GM18502 (cell line): Measurements from ENCODE around the gene LUC7L.
"Not testable (repeated sequence)": the region's sequence is repeated elsewhere in the genome, so short reads cannot be mapped to it uniquely, and the experiment has no call there.

Source experiments
- ATAC-seq: cut with Tn5 transposase; IDR thresholded peaks from one replicate; pipeline ENCODE4 v1.9.1; 2021; ENCODE audit warnings: mild to moderate bottlenecking; ENCODE audit not compliant: unreplicated experiment, poor library complexity

The LUC7L gene

GRCh38 chr16:169014-169413 lies 60.2 kb downstream of the LUC7L start:
- no peak for ATAC-seq

- no peak for ATAC-seq
Observed at GRCh38 chr16:168424-168823, 60.8 kb downstream of the LUC7L start.

GRCh38 chr16:167122-167690 lies 62.0 kb downstream of the LUC7L start:
- ATAC-seq = no peak

GRCh38 chr16:166375-167121 lies 62.7 kb downstream of the LUC7L start:
- ATAC-seq = no peak

GRCh38 chr16:165539-166374 lies 63.5 kb downstream of the LUC7L start, which contains the start of gene HBM:
Gene HBM (plus strand): TSS chr16:165978. CDS start chr16:165998, 20 bp downstream.
- ATAC-seq = no peak

GRCh38 chr16:164827-165538 lies 64.3 kb downstream of the LUC7L start:
- no peak for ATAC-seq

- ATAC-seq = not testable (repeated sequence)
Observed at GRCh38 chr16:164134-164823, 65.0 kb downstream of the LUC7L start.

GRCh38 chr16:163696-164095 lies 65.6 kb downstream of the LUC7L start:
- not testable (repeated sequence) for ATAC-seq

- ATAC-seq = not testable (repeated sequence)
Observed at GRCh38 chr16:163139-163538, 66.1 kb downstream of the LUC7L start.

GRCh38 chr16:162271-162991 lies 66.8 kb downstream of the LUC7L start:
- ATAC-seq = no peak

GRCh38 chr16:160691-161190 lies 68.5 kb downstream of the LUC7L start:
- ATAC-seq = no peak

GRCh38 chr16:160242-160641 lies 69.0 kb downstream of the LUC7L start:
- not testable (repeated sequence) for ATAC-seq

- ATAC-seq = no peak
Observed at GRCh38 chr16:159136-159849, 70.0 kb downstream of the LUC7L start.

GRCh38 chr16:155031-155398 lies 74.2 kb downstream of the LUC7L start:
- ATAC-seq = no peak

- ATAC-seq = no peak
Observed at GRCh38 chr16:154217-155030, 74.8 kb downstream of the LUC7L start.

- not testable (repeated sequence) for ATAC-seq
Observed at GRCh38 chr16:153550-154216, 75.6 kb downstream of the LUC7L start.

GRCh38 chr16:153129-153521 lies 76.1 kb downstream of the LUC7L start:
- ATAC-seq = not testable (repeated sequence)
